ENCODE results near the gene PRELID1. TPM values are rescaled to one million over a fixed set of nuclear protein-coding genes. Genes with fewer than 3 reads are reported as not detected.
A peak's percentile ranks its signal among the peaks of the same experiment; 100 is the strongest.

The PRELID1 gene
- polyA plus RNA-seq, 3 donors = 264 to 510 (median 490) TPM

- Histone ChIP-seq H3K27me3 (ENCODE audit: control insufficient read depth in 2 of 2, insufficient read depth in 2 of 2, low read length in 2 of 2) (no peaks in the 10 kb centered on the region), H3K9ac (ENCODE audit: insufficient read depth, low read length, poor library complexity, severe bottlenecking) (peak within 1 kb of the TSS; percentile 53), H3K4me3 (replicated peaks in 1 of 3; ENCODE audit: low read depth in 2 of 3, low read length in 3 of 3) (peak within 1 kb of the TSS; percentile 40 to 97 (median 68)), H4K20me1 (ENCODE audit: insufficient read depth, low read length) (peaks cover 35% of the 10 kb centered on the region), H3K36me3 (replicated peaks in 1 of 2; ENCODE audit: control insufficient read depth in 1 of 2, insufficient read depth in 2 of 2, low read length in 2 of 2) (no peaks in the 10 kb centered on the region), H3K4me1 (ENCODE audit: control insufficient read depth in 1 of 2, insufficient read depth in 2 of 2, low read length in 2 of 2) (peaks cover 63 to 72% of the 10 kb centered on the region in 2 donors), H3K9me3 (replicated peaks in 1 of 2; ENCODE audit: control insufficient read depth in 1 of 2, insufficient read depth in 1 of 2, low read length in 2 of 2) (no peaks in the 10 kb centered on the region), H3K79me2 (ENCODE audit: insufficient read depth, low read length) (peaks cover 77% of the 10 kb centered on the region), H3K27ac (ENCODE audit: low read depth in 1 of 2, low read length in 2 of 2) (peak within 1 kb of the TSS; percentile 44 to 68), H2AFZ (ENCODE audit: insufficient read depth, low read depth, low read length, poor library complexity, severe bottlenecking) (peak within 1 kb of the TSS; percentile 54), H3K4me2 (replicated peaks; ENCODE audit: extremely low read depth, low read length, poor library complexity, severe bottlenecking) (peak within 1 kb of the TSS; percentile 100)
- intact Hi-C loops (cut with micrococcal nuclease) = loop anchor here (5.0 to 10.0 kb wide), 4 partner anchors 35 to 283 kb away; partner anchors contain the start of genes DOK3 (in 1 of the 2), PDLIM7 (in 1 of the 2) and TMED9 (in 1 of the 2)
- no peak for TF ChIP-seq CTCF (IDR thresholded peaks at IDR 0.05)
- Mint-ChIP-seq H3K4me3 (peak within 1 kb of the TSS; percentile 89 to 98), H3K9me3 (no peaks in the 10 kb centered on the region), H3K27ac (peak within 1 kb of the TSS; percentile 73 to 95 (median 85)), H3K36me3 (peaks cover 4 to 22% of the 10 kb centered on the region in 2 donors), H3K27me3 (ENCODE audit: low read depth in 3 of 3) (peaks cover 0 to 3% (median 0%) of the 10 kb centered on the region in 3 donors), H3K4me1 (peaks cover 61% of the 10 kb centered on the region)
- DNase-seq = peak; percentile 90 to 95 (median 90)
- WGBS (ENCODE audit: insufficient coverage) = under 1% methylated on average over 77 of the region's 78 CpGs
Observed at GRCh38 chr5:177311723-177312648, 8.4 kb downstream of the PRELID1 start, which contains the start of gene MXD3. TSS of gene MXD3 (minus strand) at chr5:177311898. CDS start at chr5:177311830, 68 bp downstream.

GRCh38 chr5:177312649-177313181, 9.1 kb downstream of the PRELID1 start:
- H3K4me2 ChIP-seq (replicated peaks; ENCODE audit: extremely low read depth, low read length, poor library complexity, severe bottlenecking) = peak overlapping the region; percentile 100
- Mint-ChIP-seq H3K9me3 (no peaks in the 10 kb centered on the region), H3K36me3 (peaks cover 8 to 26% of the 10 kb centered on the region in 2 donors), H3K27me3 (ENCODE audit: low read depth in 3 of 3) (peaks cover 0 to 3% (median 0%) of the 10 kb centered on the region in 3 donors), H3K27ac (peak overlapping the region; percentile 3 to 79 (median 64)), H3K4me3 (peak overlapping the region in 1 of 2 donors; percentile 64), H3K4me1 (peaks cover 57% of the 10 kb centered on the region)
- peaks cover 57 to 65% of the 10 kb centered on the region in 2 donors for H3K4me1 ChIP-seq (ENCODE audit: control insufficient read depth in 1 of 2, insufficient read depth in 2 of 2, low read length in 2 of 2)
- H2AFZ ChIP-seq (ENCODE audit: insufficient read depth, low read depth, low read length, poor library complexity, severe bottlenecking) = peak overlapping the region; percentile 36
- DNase-seq = peak; percentile 59 to 84 (median 65)
- peak overlapping the region in 1 of 3 experiments; percentile 97 for H3K4me3 ChIP-seq (replicated peaks in 1 of 3; ENCODE audit: low read depth in 2 of 3, low read length in 3 of 3)
- WGBS (ENCODE audit: insufficient coverage) = 3% methylated on average over 19 of the region's 19 CpGs
- intact Hi-C loops (cut with micrococcal nuclease) = loop anchor here (5.0 to 10.0 kb wide), 4 partner anchors 35 to 282 kb away; partner anchors contain the start of genes DOK3 (in 1 of the 2), PDLIM7 (in 1 of the 2) and TMED9 (in 1 of the 2)
- peaks cover 43% of the 10 kb centered on the region for H4K20me1 ChIP-seq (ENCODE audit: insufficient read depth, low read length)
- H3K27me3 ChIP-seq (ENCODE audit: control insufficient read depth in 2 of 2, insufficient read depth in 2 of 2, low read length in 2 of 2) = no peaks in the 10 kb centered on the region
- no peak for TF ChIP-seq CTCF (IDR thresholded peaks at IDR 0.05)
- H3K9ac ChIP-seq (ENCODE audit: insufficient read depth, low read length, poor library complexity, severe bottlenecking) = peak overlapping the region; percentile 53
- no peaks in the 10 kb centered on the region for H3K36me3 ChIP-seq (replicated peaks in 1 of 2; ENCODE audit: control insufficient read depth in 1 of 2, insufficient read depth in 2 of 2, low read length in 2 of 2)
- no peaks in the 10 kb centered on the region for H3K9me3 ChIP-seq (replicated peaks in 1 of 2; ENCODE audit: control insufficient read depth in 1 of 2, insufficient read depth in 1 of 2, low read length in 2 of 2)
- peak overlapping the region; percentile 44 to 64 for H3K27ac ChIP-seq (ENCODE audit: low read depth in 1 of 2, low read length in 2 of 2)
- peaks cover 71% of the 10 kb centered on the region for H3K79me2 ChIP-seq (ENCODE audit: insufficient read depth, low read length)

Measured in CD14-positive monocyte (primary cell).